Panc1 (cell line): ENCODE data around the gene UBC. TPM values are rescaled to one million over a fixed set of nuclear protein-coding genes. Genes with fewer than 3 reads are reported as not detected.

Experiments
- ATAC-seq: fragments of 200-7000 bp; cut with Tn5 transposase; 2 replicates; pipeline ENCODE4 v1.9.1; 2020; ENCODE audit warnings: mild to moderate bottlenecking, moderate library complexity
- BruUV-seq: library from RNA; stranded (reverse); fragments of 400-500 nt; replicated peaks from 2 replicates; lab custom pipeline; 2021; lab: Mats Ljungman, UMichigan
- CTCF ChIA-PET: fragments of 300-600 bp; sonication (Branson Sonifier 250); formaldehyde crosslinking; loops from one replicate; lab custom pipeline; 2022; ENCODE audit warnings: antibody characterized with exemption; lab: Charles Lee
- POLR2A ChIA-PET: fragments of 300-600 bp; sonication (Branson Sonifier 250); formaldehyde crosslinking; loops from one replicate; lab custom pipeline; 2022; ENCODE audit warnings: antibody characterized with exemption; lab: Charles Lee
- DNase-seq: peaks from one replicate; pipeline ENCODE4 v3.0.0-alpha.2; 2010; ENCODE audit warnings: low read depth, low spot score
- H3K27ac ChIP-seq: 2 replicates; pipeline ENCODE4 v1.5.1; 2011; ENCODE audit warnings: mild to moderate bottlenecking, low read length, inconsistent platforms
- H3K27me3 ChIP-seq: fragments of 200-500 bp; sonication (Bioruptor generic); 2 replicates; pipeline ENCODE4 v1.6.0; 2014; ENCODE audit warnings: low read length, inconsistent platforms; ENCODE audit not compliant: control insufficient read depth, insufficient read depth
- H3K36me3 ChIP-seq: fragments of 200-500 bp; sonication (Bioruptor generic); 2 replicates; pipeline ENCODE4 v1.5.1; 2014; ENCODE audit warnings: inconsistent platforms, mild to moderate bottlenecking, low read length, moderate library complexity; ENCODE audit not compliant: control insufficient read depth, insufficient read depth
- H3K4me1 ChIP-seq: 2 replicates; pipeline ENCODE4 v1.5.1; 2011; ENCODE audit warnings: inconsistent platforms, mild to moderate bottlenecking, low read length, moderate library complexity; ENCODE audit not compliant: control insufficient read depth, insufficient read depth
- H3K4me3 ChIP-seq, 2 experiments: 2 replicates each; pipeline ENCODE4 v1.5.1; 2011 to 2012; ENCODE audit warnings: low read depth in 2 of 2, low read length in 2 of 2, mild to moderate bottlenecking in 2 of 2, inconsistent platforms in 1 of 2, moderate library complexity in 1 of 2
- H3K9me3 ChIP-seq: fragments of 200-500 bp; sonication (Bioruptor generic); 2 replicates; pipeline ENCODE4 v1.5.1; 2014; ENCODE audit warnings: low read depth, mild to moderate bottlenecking, inconsistent platforms, low read length, moderate library complexity; ENCODE audit not compliant: control insufficient read depth, insufficient read depth
- POLR2AphosphoS5 ChIP-seq: IDR thresholded peaks from 2 replicates; pipeline ENCODE4 v1.6.1; 2012; ENCODE audit warnings: mild to moderate bottlenecking, low read depth, low read length, moderate library complexity
- REST ChIP-seq, 2 experiments: IDR thresholded peaks; 2 replicates each; pipeline ENCODE4 v1.6.1; 2011 to 2012; ENCODE audit warnings: low read depth in 2 of 2, control low read depth in 1 of 2, low read length in 1 of 2, mild to moderate bottlenecking in 1 of 2, moderate library complexity in 1 of 2; ENCODE audit not compliant: insufficient read depth in 1 of 2
- SIN3A ChIP-seq: IDR thresholded peaks from 2 replicates; pipeline ENCODE4 v1.6.1; 2012; ENCODE audit warnings: low read depth, mild to moderate bottlenecking, low read length, moderate library complexity, borderline replicate concordance; ENCODE audit not compliant: insufficient read depth
- TCF7L2 ChIP-seq: IDR thresholded peaks from 2 replicates; pipeline ENCODE4 v1.6.1; 2011; ENCODE audit warnings: mild to moderate bottlenecking, low read depth, low read length, inconsistent platforms
- in situ Hi-C: cut with HindIII; loops from 2 replicates; pipeline ENCODE4 v1.10.0; 2016; ENCODE audit warnings: low sequenced_read_pairs, low pct_unique_long_range_greater_than_20kb
- intact Hi-C: fragments of 100-400 bp; cut with micrococcal nuclease; formaldehyde crosslinking; loops from one replicate; pipeline ENCODE4 v1.10.0; 2022; ENCODE audit not compliant: unreplicated experiment
- total RNA-seq: library from RNA; stranded (reverse); gene quantifications from one replicate; pipeline ENCODE4 v1.2.1, GENCODE V29; 2021; ENCODE audit not compliant: unreplicated experiment
- TF ChIP-seq, protein P1 (sequence below): fragments of 450-650 bp; IDR thresholded peaks from 2 replicates; pipeline ENCODE4 v1.5.1; 2017; ENCODE audit warnings: mild to moderate bottlenecking

UBC gene
- total RNA-seq, 1 experiment from 2014 or later: 1,725 TPM

GRCh38 chr12:124867401-124867930 lies 47.0 kb downstream of the UBC start:
- in situ Hi-C loops (no loop called here), intact Hi-C loops (no loop called here)
- CTCF ChIA-PET: no interaction called here
- no peak for TF ChIP-seq POLR2AphosphoS5
- TF ChIP-seq, protein P1, sequence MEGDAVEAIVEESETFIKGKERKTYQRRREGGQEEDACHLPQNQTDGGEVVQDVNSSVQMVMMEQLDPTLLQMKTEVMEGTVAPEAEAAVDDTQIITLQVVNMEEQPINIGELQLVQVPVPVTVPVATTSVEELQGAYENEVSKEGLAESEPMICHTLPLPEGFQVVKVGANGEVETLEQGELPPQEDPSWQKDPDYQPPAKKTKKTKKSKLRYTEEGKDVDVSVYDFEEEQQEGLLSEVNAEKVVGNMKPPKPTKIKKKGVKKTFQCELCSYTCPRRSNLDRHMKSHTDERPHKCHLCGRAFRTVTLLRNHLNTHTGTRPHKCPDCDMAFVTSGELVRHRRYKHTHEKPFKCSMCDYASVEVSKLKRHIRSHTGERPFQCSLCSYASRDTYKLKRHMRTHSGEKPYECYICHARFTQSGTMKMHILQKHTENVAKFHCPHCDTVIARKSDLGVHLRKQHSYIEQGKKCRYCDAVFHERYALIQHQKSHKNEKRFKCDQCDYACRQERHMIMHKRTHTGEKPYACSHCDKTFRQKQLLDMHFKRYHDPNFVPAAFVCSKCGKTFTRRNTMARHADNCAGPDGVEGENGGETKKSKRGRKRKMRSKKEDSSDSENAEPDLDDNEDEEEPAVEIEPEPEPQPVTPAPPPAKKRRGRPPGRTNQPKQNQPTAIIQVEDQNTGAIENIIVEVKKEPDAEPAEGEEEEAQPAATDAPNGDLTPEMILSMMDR: no peak
- no peak for TF ChIP-seq TCF7L2
- TF ChIP-seq SIN3A: no peak
- no peak for TF ChIP-seq REST (IDR thresholded peaks at IDR 0.05; ENCODE audit: insufficient read depth in 1 of 2, low read depth in 2 of 2, low read length in 1 of 2)
- no peaks in the 10 kb centered on the region for H3K9me3 ChIP-seq
- BruUV-seq: no TSS peak
- H3K4me3 ChIP-seq: no peak overlapping the region
- POLR2A ChIA-PET: no interaction called here
- ATAC-seq (no peak), DNase-seq (no peak)
- H3K27me3 ChIP-seq: no peaks in the 10 kb centered on the region
- no peaks in the 10 kb centered on the region for H3K36me3 ChIP-seq
- no peak overlapping the region for H3K27ac ChIP-seq
- peaks cover 7% of the 10 kb centered on the region for H3K4me1 ChIP-seq

- DNase-seq: no peak
- no peak for ATAC-seq
- Histone ChIP-seq H3K4me1 (peaks cover 12% of the 10 kb centered on the region), H3K36me3 (no peaks in the 10 kb centered on the region), H3K9me3 (no peaks in the 10 kb centered on the region), H3K4me3 (no peak overlapping the region), H3K27me3 (no peaks in the 10 kb centered on the region), H3K27ac (no peak overlapping the region; the same call in 1 of the 2 replicates)
- ChIA-PET POLR2A (no interaction called here), CTCF (interaction anchor here (0.7 kb wide), 1 partner anchor 39 kb away, joined by 4 read pairs; no protein-coding TSS in a partner anchor)
- no TSS peak for BruUV-seq
- TF ChIP-seq, protein P1: no peak
- TF ChIP-seq POLR2AphosphoS5 (no peak), SIN3A (no peak), TCF7L2 (no peak), REST (IDR thresholded peaks at IDR 0.05; ENCODE audit: insufficient read depth in 1 of 2, low read depth in 2 of 2, low read length in 1 of 2) (no peak)
- in situ Hi-C loops (no loop called here), intact Hi-C loops (no loop called here)
Measured at GRCh38 chr12:124866883-124867400, 47.5 kb downstream of the UBC start.
